ENCODE measurements around the gene PCNX2.

GRCh38 chr1:232938926-232939325 is 356.6 kb downstream of the PCNX2 start:
- TF ChIP-seq CTCF (conservative IDR thresholded peaks at IDR 0.05) (no peak), EZH2 (IDR thresholded peaks at IDR 0.05; ENCODE audit: low read depth) (no peak)

Data from PC-9 (cell line).